GM23338 (cell line): ENCODE data around the gene ERFE.

ENCODE experiments used
- CREB1 ChIP-seq: fragments of 250-450 bp; sonication (Bioruptor Pico); IDR thresholded peaks from 2 replicates; pipeline ENCODE4 v1.5.0; 2020; ENCODE audit warnings: low read depth, mild to moderate bottlenecking, moderate library complexity
- EZH2 ChIP-seq: fragments of 200-600 bp; sonication (generic); IDR thresholded peaks from one replicate; pipeline ENCODE4 v1.8.0; 2017; ENCODE audit warnings: antibody characterized with exemption, mild to moderate bottlenecking, low read depth; ENCODE audit not compliant: unreplicated experiment
- EZH2phosphoT487 ChIP-seq: fragments of 200-600 bp; sonication (generic); IDR thresholded peaks from one replicate; pipeline ENCODE4 v1.8.1; 2018; ENCODE audit warnings: antibody characterized with exemption; ENCODE audit not compliant: unreplicated experiment
- JUNB ChIP-seq: IDR thresholded peaks from one replicate; pipeline ENCODE4 v1.6.1; 2016; ENCODE audit warnings: antibody characterized with exemption; ENCODE audit not compliant: unreplicated experiment
- POLR2AphosphoS5 ChIP-seq: IDR thresholded peaks from 2 replicates; pipeline ENCODE4 v1.6.1; 2016; ENCODE audit warnings: antibody characterized with exemption, low read depth
- STAT1 ChIP-seq: IDR thresholded peaks from one replicate; pipeline ENCODE4 v1.6.1; 2016; ENCODE audit warnings: antibody characterized with exemption; ENCODE audit not compliant: unreplicated experiment
- ZNF114 ChIP-seq: fragments of 250-450 bp; sonication (Bioruptor Pico); IDR thresholded peaks from 2 replicates; pipeline ENCODE4 v1.5.0; 2020; ENCODE audit warnings: mild to moderate bottlenecking, moderate library complexity
- TF ChIP-seq, protein P1 (sequence below), 2 experiments: fragments of 200-600 bp in 1 of 2; sonication (generic) in 1 of 2; conservative IDR thresholded peaks; 2 replicates each; pipeline versions ENCODE4 v1.5.1 to v1.6.1; 2016 to 2017; ENCODE audit warnings: antibody characterized with exemption in 2 of 2, low read depth in 2 of 2, mild to moderate bottlenecking in 2 of 2, moderate library complexity in 1 of 2
- TF ChIP-seq, protein P2 (sequence below): IDR thresholded peaks from one replicate; pipeline ENCODE4 v1.6.1; 2018; ENCODE audit warnings: antibody characterized with exemption; ENCODE audit not compliant: unreplicated experiment
- TF ChIP-seq, protein P3 (sequence below): IDR thresholded peaks from 2 replicates; pipeline ENCODE4 v1.6.1; 2016; ENCODE audit warnings: antibody characterized with exemption

DNA sequence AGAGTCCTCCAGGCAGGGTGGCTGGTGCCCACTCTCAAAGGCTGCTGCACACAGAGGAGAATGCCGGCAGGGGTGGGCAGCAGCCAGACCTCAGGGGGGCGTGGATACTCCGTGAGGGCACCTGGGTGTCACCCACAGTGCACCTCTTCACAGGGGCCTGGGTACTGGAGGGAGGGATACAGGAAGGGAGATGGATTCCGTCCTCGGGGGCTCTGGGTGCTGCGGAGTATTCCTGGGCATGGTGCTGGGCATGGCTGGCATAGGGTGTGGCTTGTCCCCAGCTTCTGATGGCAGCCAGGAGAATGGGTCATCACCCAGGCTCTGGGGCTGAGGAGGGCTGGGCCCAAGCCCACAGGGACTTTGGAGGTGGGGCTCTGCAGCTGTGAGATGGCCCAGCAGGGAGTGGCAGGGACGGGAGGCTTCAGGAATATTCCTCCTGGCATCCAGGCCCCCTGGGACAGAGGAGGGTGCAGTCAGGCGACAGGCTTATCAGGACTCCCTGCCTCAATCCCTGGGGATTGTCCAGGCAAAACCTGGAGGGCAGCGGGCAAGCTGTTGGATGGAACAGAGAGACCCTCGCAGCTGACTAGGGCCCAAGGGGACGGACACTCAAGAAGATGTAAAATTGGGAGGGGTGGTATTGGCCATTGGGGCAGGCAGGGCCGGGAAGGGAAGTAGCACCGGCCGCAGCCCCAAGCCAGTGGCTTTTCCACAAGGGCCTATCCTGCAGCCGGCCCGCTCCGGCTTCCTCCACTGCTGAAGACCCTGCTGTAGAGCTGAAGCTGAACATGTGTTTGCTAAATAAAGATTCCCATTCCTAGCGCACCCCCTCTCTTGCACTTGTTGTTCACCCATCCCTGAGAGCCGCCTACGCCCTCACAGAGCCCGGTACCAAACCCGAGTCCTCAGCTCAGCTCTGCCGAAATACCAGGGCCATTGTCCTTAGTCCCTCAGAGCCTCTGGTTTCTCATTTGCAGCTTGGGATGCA lies 26.0 kb upstream of the ERFE start:
- TF ChIP-seq, protein P1, sequence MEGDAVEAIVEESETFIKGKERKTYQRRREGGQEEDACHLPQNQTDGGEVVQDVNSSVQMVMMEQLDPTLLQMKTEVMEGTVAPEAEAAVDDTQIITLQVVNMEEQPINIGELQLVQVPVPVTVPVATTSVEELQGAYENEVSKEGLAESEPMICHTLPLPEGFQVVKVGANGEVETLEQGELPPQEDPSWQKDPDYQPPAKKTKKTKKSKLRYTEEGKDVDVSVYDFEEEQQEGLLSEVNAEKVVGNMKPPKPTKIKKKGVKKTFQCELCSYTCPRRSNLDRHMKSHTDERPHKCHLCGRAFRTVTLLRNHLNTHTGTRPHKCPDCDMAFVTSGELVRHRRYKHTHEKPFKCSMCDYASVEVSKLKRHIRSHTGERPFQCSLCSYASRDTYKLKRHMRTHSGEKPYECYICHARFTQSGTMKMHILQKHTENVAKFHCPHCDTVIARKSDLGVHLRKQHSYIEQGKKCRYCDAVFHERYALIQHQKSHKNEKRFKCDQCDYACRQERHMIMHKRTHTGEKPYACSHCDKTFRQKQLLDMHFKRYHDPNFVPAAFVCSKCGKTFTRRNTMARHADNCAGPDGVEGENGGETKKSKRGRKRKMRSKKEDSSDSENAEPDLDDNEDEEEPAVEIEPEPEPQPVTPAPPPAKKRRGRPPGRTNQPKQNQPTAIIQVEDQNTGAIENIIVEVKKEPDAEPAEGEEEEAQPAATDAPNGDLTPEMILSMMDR (conservative IDR thresholded peaks at IDR 0.05; ENCODE audit: low read depth in 2 of 2), result no peak
- TF ChIP-seq POLR2AphosphoS5 (no peak), ZNF114 (CRISPR knock-in tag) (no peak), JUNB (no peak), EZH2phosphoT487 (no peak), CREB1 (CRISPR knock-in tag) (no peak), EZH2 (no peak), STAT1 (no peak)
- TF ChIP-seq, protein P2, sequence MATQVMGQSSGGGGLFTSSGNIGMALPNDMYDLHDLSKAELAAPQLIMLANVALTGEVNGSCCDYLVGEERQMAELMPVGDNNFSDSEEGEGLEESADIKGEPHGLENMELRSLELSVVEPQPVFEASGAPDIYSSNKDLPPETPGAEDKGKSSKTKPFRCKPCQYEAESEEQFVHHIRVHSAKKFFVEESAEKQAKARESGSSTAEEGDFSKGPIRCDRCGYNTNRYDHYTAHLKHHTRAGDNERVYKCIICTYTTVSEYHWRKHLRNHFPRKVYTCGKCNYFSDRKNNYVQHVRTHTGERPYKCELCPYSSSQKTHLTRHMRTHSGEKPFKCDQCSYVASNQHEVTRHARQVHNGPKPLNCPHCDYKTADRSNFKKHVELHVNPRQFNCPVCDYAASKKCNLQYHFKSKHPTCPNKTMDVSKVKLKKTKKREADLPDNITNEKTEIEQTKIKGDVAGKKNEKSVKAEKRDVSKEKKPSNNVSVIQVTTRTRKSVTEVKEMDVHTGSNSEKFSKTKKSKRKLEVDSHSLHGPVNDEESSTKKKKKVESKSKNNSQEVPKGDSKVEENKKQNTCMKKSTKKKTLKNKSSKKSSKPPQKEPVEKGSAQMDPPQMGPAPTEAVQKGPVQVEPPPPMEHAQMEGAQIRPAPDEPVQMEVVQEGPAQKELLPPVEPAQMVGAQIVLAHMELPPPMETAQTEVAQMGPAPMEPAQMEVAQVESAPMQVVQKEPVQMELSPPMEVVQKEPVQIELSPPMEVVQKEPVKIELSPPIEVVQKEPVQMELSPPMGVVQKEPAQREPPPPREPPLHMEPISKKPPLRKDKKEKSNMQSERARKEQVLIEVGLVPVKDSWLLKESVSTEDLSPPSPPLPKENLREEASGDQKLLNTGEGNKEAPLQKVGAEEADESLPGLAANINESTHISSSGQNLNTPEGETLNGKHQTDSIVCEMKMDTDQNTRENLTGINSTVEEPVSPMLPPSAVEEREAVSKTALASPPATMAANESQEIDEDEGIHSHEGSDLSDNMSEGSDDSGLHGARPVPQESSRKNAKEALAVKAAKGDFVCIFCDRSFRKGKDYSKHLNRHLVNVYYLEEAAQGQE, result no peak
- TF ChIP-seq, protein P3, sequence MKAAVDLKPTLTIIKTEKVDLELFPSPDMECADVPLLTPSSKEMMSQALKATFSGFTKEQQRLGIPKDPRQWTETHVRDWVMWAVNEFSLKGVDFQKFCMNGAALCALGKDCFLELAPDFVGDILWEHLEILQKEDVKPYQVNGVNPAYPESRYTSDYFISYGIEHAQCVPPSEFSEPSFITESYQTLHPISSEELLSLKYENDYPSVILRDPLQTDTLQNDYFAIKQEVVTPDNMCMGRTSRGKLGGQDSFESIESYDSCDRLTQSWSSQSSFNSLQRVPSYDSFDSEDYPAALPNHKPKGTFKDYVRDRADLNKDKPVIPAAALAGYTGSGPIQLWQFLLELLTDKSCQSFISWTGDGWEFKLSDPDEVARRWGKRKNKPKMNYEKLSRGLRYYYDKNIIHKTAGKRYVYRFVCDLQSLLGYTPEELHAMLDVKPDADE, result no peak
